GM23248 (cell line): ENCODE results near the gene TTLL3. TPM values are rescaled to one million over a fixed set of nuclear protein-coding genes. Genes with fewer than 3 reads are reported as not detected.
A peak's percentile ranks its signal among the peaks of the same experiment; 100 is the strongest.

Experiments
- DNase-seq: peaks from one replicate; pipeline ENCODE4 v3.0.0-alpha.2; 2015
- H2AFZ ChIP-seq: fragments of 200-600 bp; sonication (generic); 2 replicates; pipeline ENCODE4 v1.6.1; 2016; ENCODE audit warnings: antibody characterized with exemption
- H3F3A ChIP-seq: fragments of 200-600 bp; sonication (generic); 2 replicates; pipeline ENCODE4 v1.6.1; 2016; ENCODE audit warnings: mild to moderate bottlenecking, antibody characterized with exemption, mixed run types; ENCODE audit not compliant: insufficient read depth
- H3K27ac ChIP-seq: fragments of 200-600 bp; sonication (generic); 2 replicates; pipeline ENCODE4 v1.5.1; 2016; ENCODE audit warnings: mild to moderate bottlenecking
- H3K27me3 ChIP-seq: fragments of 200-600 bp; sonication (generic); replicated peaks from 2 replicates; pipeline ENCODE4 v1.6.1; 2016; ENCODE audit warnings: mild to moderate bottlenecking; ENCODE audit not compliant: insufficient read depth
- H3K36me3 ChIP-seq: fragments of 200-600 bp; sonication (generic); 2 replicates; pipeline ENCODE4 v1.6.1; 2016; ENCODE audit warnings: low read depth, mild to moderate bottlenecking
- H3K4me1 ChIP-seq: fragments of 200-600 bp; sonication (generic); 2 replicates; pipeline ENCODE4 v1.6.1; 2016; ENCODE audit warnings: mild to moderate bottlenecking; ENCODE audit not compliant: insufficient read depth
- H3K4me2 ChIP-seq: fragments of 200-600 bp; sonication (generic); one replicate; pipeline ENCODE4 v1.6.1; 2016; ENCODE audit warnings: mild to moderate bottlenecking; ENCODE audit not compliant: unreplicated experiment
- H3K4me3 ChIP-seq: fragments of 200-600 bp; sonication (generic); 2 replicates; pipeline ENCODE4 v1.5.1; 2016; ENCODE audit warnings: mild to moderate bottlenecking
- H3K79me2 ChIP-seq: fragments of 200-600 bp; sonication (generic); 2 replicates; pipeline ENCODE4 v1.6.1; 2016; ENCODE audit warnings: mild to moderate bottlenecking; ENCODE audit not compliant: insufficient read depth
- H3K9ac ChIP-seq: fragments of 200-600 bp; sonication (generic); 2 replicates; pipeline ENCODE4 v1.6.1; 2016; ENCODE audit warnings: mild to moderate bottlenecking
- H3K9me2 ChIP-seq: fragments of 200-600 bp; sonication (generic); 2 replicates; pipeline ENCODE4 v1.6.1; 2016; ENCODE audit warnings: mixed run types, mild to moderate bottlenecking, moderate library complexity; ENCODE audit not compliant: insufficient read depth
- H3K9me3 ChIP-seq: fragments of 200-600 bp; sonication (generic); one replicate; pipeline ENCODE4 v1.6.1; 2017; ENCODE audit warnings: low read depth
- H4K20me1 ChIP-seq: fragments of 200-600 bp; sonication (generic); 2 replicates; pipeline ENCODE4 v1.6.0; 2016; ENCODE audit not compliant: insufficient read depth
- EZH2 ChIP-seq: fragments of 200-600 bp; sonication (generic); IDR thresholded peaks from 2 replicates; pipeline ENCODE4 v1.6.1; 2018; ENCODE audit warnings: antibody characterized with exemption, mild to moderate bottlenecking; ENCODE audit not compliant: insufficient read depth, poor library complexity, severe bottlenecking
- EZH2phosphoT487 ChIP-seq: fragments of 200-600 bp; sonication (generic); IDR thresholded peaks from 2 replicates; pipeline ENCODE4 v1.6.1; 2018; ENCODE audit warnings: antibody characterized with exemption, moderate library complexity, mild to moderate bottlenecking, low read depth; ENCODE audit not compliant: insufficient read depth
- WGBS, 2 experiments: methylation state at CpG; one replicate each; pipeline ENCODE4 v1.1.6; 2015 to 2017; ENCODE audit warnings: low lambda C conversion rate in 2 of 2, low coverage in 1 of 2; ENCODE audit errors: missing lambda C conversion rate in 2 of 2; 5-methylcytosine and 5-hydroxymethylcytosine counted together
- in situ Hi-C: fragments of 300-500 bp; cut with MboI; formaldehyde crosslinking; loops from 2 replicates; pipeline ENCODE4 v1.15.0; 2020
- polyA plus RNA-seq: library from polyadenylated mRNA; unstranded; fragments of >200 nt; fragmentation: Nextera tagmentation; extraction: Ambion mirVana; gene quantifications from 2 replicates; pipeline ENCODE4 v1.2.1, GENCODE V29; 2016
- total RNA-seq: library from RNA; depleted of rRNA; stranded (reverse); fragments of >200 nt; shearing (Covaris generic); gene quantifications from 2 replicates; pipeline ENCODE4 v1.2.3, GENCODE V29; 2014

TTLL3 gene
- total and polyA plus RNA-seq, 2 experiments from 2014 or later = 26.9 to 30.3 TPM

DNA sequence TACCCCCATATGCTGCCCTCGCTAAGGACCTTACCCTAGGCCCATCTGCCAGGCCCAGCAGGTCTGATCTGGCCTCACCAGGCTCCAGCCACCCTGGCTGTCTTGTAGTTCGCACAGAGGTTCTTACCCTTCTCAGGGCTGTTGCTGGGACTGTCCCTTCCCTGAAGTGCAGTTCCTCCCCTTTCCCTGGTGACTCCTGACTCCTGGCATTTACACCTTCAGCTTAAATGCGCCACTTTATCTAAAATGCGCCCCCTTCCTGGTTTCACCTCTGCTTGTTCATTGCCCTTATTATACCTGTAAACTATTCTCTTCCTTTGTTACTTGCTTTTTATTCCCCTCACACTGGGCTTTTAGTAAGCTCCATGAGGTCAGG, 835 bp upstream of the TTLL3 start:
- in situ Hi-C loops = no loop called here
- Histone ChIP-seq H2AFZ (peak overlapping the region; percentile 47; the same call in 1 of the 2 replicates), H3K4me1 (peaks cover 12% of the 10 kb centered on the region), H3K79me2 (peaks cover 7% of the 10 kb centered on the region), H3K27me3 (no peaks in the 10 kb centered on the region), H3K27ac (peak overlapping the region; percentile 86), H4K20me1 (no peaks in the 10 kb centered on the region), H3K9me2 (no peaks in the 10 kb centered on the region), H3K36me3 (peaks cover 18% of the 10 kb centered on the region), H3F3A (peaks cover 48% of the 10 kb centered on the region), H3K9me3 (no peaks in the 10 kb centered on the region), H3K9ac (peak overlapping the region; percentile 92), H3K4me2 (peak overlapping the region; percentile 84), H3K4me3 (peak overlapping the region; percentile 71)
- TF ChIP-seq EZH2 = no peak
- no peak for TF ChIP-seq EZH2phosphoT487
- 97% methylated on average over 4 of the region's 4 CpGs for WGBS, 2 experiments
- peak; percentile 35 for DNase-seq

DNA sequence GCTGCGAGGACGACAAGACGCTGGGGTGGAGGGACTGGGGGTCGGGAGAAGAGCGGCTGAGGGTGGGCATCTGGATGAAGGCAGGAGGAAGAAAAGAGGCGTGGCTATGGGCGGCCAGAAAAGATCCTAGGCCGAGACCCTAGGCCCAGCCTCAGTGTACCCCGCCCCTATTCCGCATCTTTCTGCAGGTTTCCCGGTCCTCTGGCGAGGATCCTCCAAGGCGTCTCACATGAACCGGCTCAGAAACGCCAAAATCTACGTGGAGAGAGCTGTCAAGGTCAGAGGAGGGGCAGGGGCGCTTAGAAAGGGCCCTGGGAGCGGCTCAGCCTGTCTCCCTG, 340 bp downstream of the TTLL3 start:
- no peaks in the 10 kb centered on the region for H4K20me1 ChIP-seq
- no peaks in the 10 kb centered on the region for H3K9me2 ChIP-seq
- no peaks in the 10 kb centered on the region for H3K9me3 ChIP-seq
- peak; percentile 53 for DNase-seq
- H2AFZ ChIP-seq = peak overlapping the region; percentile 47
- WGBS, 2 experiments = 2% methylated on average over 18 of the region's 18 CpGs
- TF ChIP-seq EZH2 (no peak), EZH2phosphoT487 (no peak)
- H3F3A ChIP-seq = peaks cover 36% of the 10 kb centered on the region
- peaks cover 12% of the 10 kb centered on the region for H3K4me1 ChIP-seq
- in situ Hi-C loops = no loop called here
- no peaks in the 10 kb centered on the region for H3K79me2 ChIP-seq
- peaks cover 6% of the 10 kb centered on the region for H3K36me3 ChIP-seq
- peak overlapping the region; percentile 71 for H3K4me3 ChIP-seq
- H3K9ac ChIP-seq = peak overlapping the region; percentile 92
- H3K4me2 ChIP-seq = peak overlapping the region; percentile 84
- H3K27me3 ChIP-seq = no peaks in the 10 kb centered on the region
- H3K27ac ChIP-seq = peak overlapping the region; percentile 86

DNA sequence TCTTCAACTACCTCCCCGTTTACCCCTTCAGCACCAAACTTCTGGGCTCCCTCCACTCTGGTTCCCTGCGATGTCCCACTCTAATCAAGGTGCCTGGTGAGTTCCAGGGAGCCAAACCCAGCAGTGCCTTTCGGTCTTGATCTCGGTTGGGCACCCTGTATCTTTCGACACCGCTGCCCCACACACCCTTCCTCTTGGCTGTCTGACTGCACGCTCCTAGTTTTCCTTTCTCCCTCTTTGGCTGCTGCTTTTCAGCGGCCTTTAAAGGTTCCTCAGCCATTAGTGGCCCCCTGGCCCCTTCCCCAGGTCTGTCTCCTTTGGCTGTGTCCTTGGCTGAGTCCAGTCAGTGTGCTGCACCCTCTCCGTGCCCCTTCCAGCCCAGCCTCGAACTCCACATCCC, 784 bp downstream of the TTLL3 start:
- in situ Hi-C loops = no loop called here

DNA sequence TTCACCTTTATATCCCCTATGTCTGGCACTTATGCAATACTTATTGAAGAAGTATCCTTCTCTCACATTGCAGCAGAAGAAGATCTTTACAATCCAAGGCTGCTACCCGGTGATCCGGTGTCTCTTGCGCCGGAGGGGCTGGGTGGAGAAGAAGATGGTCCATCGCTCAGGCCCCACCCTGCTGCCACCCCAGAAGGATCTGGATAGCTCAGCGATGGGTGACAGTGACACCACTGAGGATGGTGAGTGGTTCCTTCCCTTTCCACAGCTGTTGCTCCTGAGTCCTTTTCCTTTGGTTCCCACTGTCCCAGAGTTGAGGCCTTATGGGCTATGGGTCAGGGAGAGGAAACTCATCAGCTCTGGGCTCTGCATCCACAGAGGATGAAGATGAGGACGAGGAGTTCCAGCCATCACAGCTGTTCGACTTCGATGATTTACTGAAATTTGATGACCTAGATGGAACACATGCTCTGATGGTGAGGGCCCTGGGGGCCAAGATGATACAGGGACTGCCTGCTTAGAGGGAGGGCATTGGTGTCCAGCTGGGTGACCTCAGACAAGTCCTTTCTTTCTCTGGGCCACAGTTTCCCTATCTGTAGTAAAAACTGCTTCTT, 2.9 kb downstream of the TTLL3 start:
- Histone ChIP-seq H3K4me1 (peaks cover 9% of the 10 kb centered on the region), H3K9me3 (no peaks in the 10 kb centered on the region), H3F3A (peaks cover 16% of the 10 kb centered on the region), H3K4me3 (no peak overlapping the region), H3K27me3 (no peaks in the 10 kb centered on the region), H4K20me1 (no peaks in the 10 kb centered on the region), H2AFZ (no peak overlapping the region), H3K36me3 (no peaks in the 10 kb centered on the region), H3K9ac (no peak overlapping the region), H3K27ac (no peak overlapping the region), H3K4me2 (no peak overlapping the region), H3K9me2 (no peaks in the 10 kb centered on the region), H3K79me2 (no peaks in the 10 kb centered on the region)
- no peak for TF ChIP-seq EZH2phosphoT487
- TF ChIP-seq EZH2 = no peak
- no peak for DNase-seq
- 85 to 93% methylated on average over 9 of the region's 9 CpGs for WGBS, 2 experiments
- in situ Hi-C loops = no loop called here

More for the DNA sequence above, 784 bp downstream of the TTLL3 start:
- Histone ChIP-seq H3K4me2 (peak overlapping the region; percentile 84), H3F3A (peaks cover 32% of the 10 kb centered on the region), H3K9me2 (no peaks in the 10 kb centered on the region), H3K79me2 (no peaks in the 10 kb centered on the region), H3K27me3 (no peaks in the 10 kb centered on the region), H4K20me1 (no peaks in the 10 kb centered on the region), H3K36me3 (peaks cover 2% of the 10 kb centered on the region; the same call in 1 of the 2 replicates), H3K4me3 (peak overlapping the region; percentile 71), H2AFZ (peak overlapping the region; percentile 47), H3K4me1 (peaks cover 12% of the 10 kb centered on the region), H3K27ac (peak overlapping the region; percentile 86), H3K9me3 (no peaks in the 10 kb centered on the region), H3K9ac (peak overlapping the region; percentile 92)
- 13 to 17% methylated on average over 10 of the region's 10 CpGs for WGBS, 2 experiments
- TF ChIP-seq EZH2phosphoT487 = no peak
- TF ChIP-seq EZH2 = no peak
- no peak for DNase-seq
